T-helper 1 cell treated with Interleukin-12 subunit alpha and Interleukin-12 subunit beta and Interleukin-4 antibody, amounts not matched to agents 30 μg/mL and 1 μg/mL, for 36 hours (primary cell): ENCODE measurements around the gene NELFE.
"Not testable (repeated sequence)": the region's sequence is repeated elsewhere in the genome, so short reads cannot be mapped to it uniquely, and the experiment has no call there.

ENCODE experiments used
- H3K27ac Mint-ChIP-seq: one replicate; pipeline ENCODE4 v1.8.0; 2021; ENCODE audit warnings: mild to moderate bottlenecking, mixed read lengths
- H3K27me3 Mint-ChIP-seq: one replicate; pipeline ENCODE4 v1.8.0; 2021; ENCODE audit warnings: low read depth, mixed read lengths
- H3K36me3 Mint-ChIP-seq: one replicate; pipeline ENCODE4 v1.8.0; 2021; ENCODE audit warnings: low read depth, mixed read lengths
- H3K4me1 Mint-ChIP-seq: one replicate; pipeline ENCODE4 v1.8.0; 2021; ENCODE audit warnings: low read depth, mixed read lengths
- H3K4me3 Mint-ChIP-seq: one replicate; pipeline ENCODE4 v1.8.0; 2021; ENCODE audit warnings: mild to moderate bottlenecking, moderate library complexity, mixed read lengths
- H3K9me3 Mint-ChIP-seq: one replicate; pipeline ENCODE4 v1.8.0; 2021; ENCODE audit warnings: mixed read lengths

Gene NELFE

GRCh38 chr6:31980195-31980876 is 21.6 kb upstream of the NELFE start:
- H3K27ac Mint-ChIP-seq, H3K4me1 Mint-ChIP-seq, H3K4me3 Mint-ChIP-seq: not testable (repeated sequence)

DNA sequence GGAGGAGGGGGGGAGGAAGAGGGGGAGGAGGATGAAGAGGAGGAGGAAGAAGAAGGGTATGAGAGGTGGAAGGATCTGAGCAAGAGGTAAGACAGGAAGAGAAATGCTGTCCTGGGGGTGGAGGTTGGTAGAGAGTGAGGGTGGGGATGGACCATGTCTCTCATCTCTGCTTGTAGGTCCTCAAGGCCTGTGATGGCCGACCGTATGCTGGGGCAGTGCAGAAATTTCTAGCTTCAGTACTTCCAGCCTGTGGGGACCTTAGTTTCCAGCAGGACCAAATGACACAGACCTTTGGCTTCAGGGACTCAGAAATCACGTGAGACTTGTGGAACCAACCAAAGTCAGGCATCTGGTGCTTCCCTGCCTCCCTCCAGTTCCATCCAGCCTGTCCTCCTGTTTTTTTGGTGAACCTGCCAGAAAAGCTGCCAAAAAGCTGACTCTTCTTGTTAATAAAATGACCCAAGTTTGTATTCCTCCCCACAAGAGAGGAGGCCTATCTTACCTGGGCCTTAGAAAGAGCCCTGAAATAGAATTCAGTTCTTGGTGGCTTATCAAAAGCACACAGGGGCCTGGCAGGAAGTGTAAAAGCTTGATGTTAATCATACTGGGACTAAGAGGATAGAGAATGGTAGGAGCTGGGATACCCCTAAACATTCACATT is 20.6 kb upstream of the NELFE start:
- Mint-ChIP-seq H3K27me3 (no peaks in the 10 kb centered on the region), H3K4me3 (no peak overlapping the region), H3K9me3 (no peaks in the 10 kb centered on the region), H3K4me1 (peaks cover 3% of the 10 kb centered on the region), H3K36me3 (peaks cover 2% of the 10 kb centered on the region), H3K27ac (no peak overlapping the region)

More at GRCh38 chr6:31980195-31980876, 21.6 kb upstream of the NELFE start:
- H3K27me3 Mint-ChIP-seq, H3K9me3 Mint-ChIP-seq, H3K36me3 Mint-ChIP-seq: not testable (repeated sequence)

GRCh38 chr6:31978831-31979230 is 20.1 kb upstream of the NELFE start:
- Mint-ChIP-seq H3K4me1 (peaks cover 3% of the 10 kb centered on the region), H3K9me3 (no peaks in the 10 kb centered on the region), H3K4me3 (no peak overlapping the region), H3K27me3 (no peaks in the 10 kb centered on the region), H3K27ac (peak overlapping the region; percentile 67), H3K36me3 (peaks cover 2% of the 10 kb centered on the region)

- Mint-ChIP-seq H3K36me3 (peaks cover 5% of the 10 kb centered on the region), H3K4me1 (peaks cover 10% of the 10 kb centered on the region), H3K9me3 (no peaks in the 10 kb centered on the region), H3K4me3 (no peak overlapping the region), H3K27ac (no peak overlapping the region), H3K27me3 (no peaks in the 10 kb centered on the region)
Measured at GRCh38 chr6:31977816-31978431, 19.2 kb upstream of the NELFE start.

GRCh38 chr6:31976065-31976464 is 17.3 kb upstream of the NELFE start:
- not testable (repeated sequence) for H3K4me3 Mint-ChIP-seq, H3K36me3 Mint-ChIP-seq, H3K27ac Mint-ChIP-seq, H3K9me3 Mint-ChIP-seq, H3K27me3 Mint-ChIP-seq
- peaks cover 18% of the 10 kb centered on the region for H3K4me1 Mint-ChIP-seq

DNA sequence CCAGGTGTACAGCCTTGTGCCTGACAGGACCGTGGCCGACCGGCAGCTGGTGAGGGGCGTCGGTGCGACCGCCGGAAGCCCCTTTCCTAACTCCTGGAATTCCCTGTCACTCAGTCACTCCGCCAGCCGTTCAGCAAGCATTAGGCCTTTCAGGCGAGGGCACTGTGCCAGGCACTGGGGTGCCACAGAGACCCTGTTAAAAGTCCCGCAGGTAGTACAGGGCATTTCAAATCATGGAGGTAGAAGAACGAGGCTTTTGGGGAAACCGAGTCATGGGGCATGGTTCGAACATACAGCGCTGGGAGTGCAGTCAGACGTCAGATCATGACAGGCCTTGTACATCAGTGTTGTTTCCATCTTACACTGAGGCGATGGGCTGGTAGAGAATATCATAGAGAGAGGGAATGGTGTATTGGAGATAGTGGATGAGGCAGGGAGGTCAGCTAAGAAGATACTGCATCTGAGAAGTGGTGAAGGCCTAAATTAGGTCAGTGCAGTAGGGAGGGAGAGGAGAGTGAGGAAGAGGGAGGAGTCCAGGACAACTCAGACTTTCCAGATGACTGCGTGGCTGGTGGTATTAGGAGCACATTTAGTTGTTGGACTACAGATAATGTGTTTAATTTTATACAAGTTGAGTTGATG is 14.1 kb upstream of the NELFE start:
- Mint-ChIP-seq H3K27me3 (no peaks in the 10 kb centered on the region), H3K9me3 (no peaks in the 10 kb centered on the region), H3K36me3 (peaks cover 11% of the 10 kb centered on the region), H3K27ac (peak overlapping the region; percentile 100), H3K4me1 (peaks cover 26% of the 10 kb centered on the region), H3K4me3 (peak overlapping the region; percentile 95)

GRCh38 chr6:31971993-31972708 is 13.4 kb upstream of the NELFE start, which contains the start of gene DXO:
DXO (minus strand) TSS chr6:31972138; CDS start chr6:31971675, 463 bp downstream.
- H3K4me1 Mint-ChIP-seq, result peaks cover 26% of the 10 kb centered on the region
- H3K27ac Mint-ChIP-seq, result peak within 1 kb of the TSS; percentile 100
- H3K36me3 Mint-ChIP-seq, result peaks cover 15% of the 10 kb centered on the region
- peak within 1 kb of the TSS; percentile 95 for H3K4me3 Mint-ChIP-seq
- no peaks in the 10 kb centered on the region for H3K9me3 Mint-ChIP-seq
- H3K27me3 Mint-ChIP-seq, result no peaks in the 10 kb centered on the region

- H3K27me3 Mint-ChIP-seq, result no peaks in the 10 kb centered on the region
- H3K4me3 Mint-ChIP-seq, result peak overlapping the region; percentile 95
- H3K9me3 Mint-ChIP-seq, result no peaks in the 10 kb centered on the region
- H3K27ac Mint-ChIP-seq, result peak overlapping the region; percentile 100
- peaks cover 26% of the 10 kb centered on the region for H3K4me1 Mint-ChIP-seq
- H3K36me3 Mint-ChIP-seq, result peaks cover 20% of the 10 kb centered on the region
Measured at GRCh38 chr6:31971279-31971992, 12.7 kb upstream of the NELFE start.

GRCh38 chr6:31970604-31971271 is 12.0 kb upstream of the NELFE start:
- peaks cover 26% of the 10 kb centered on the region for H3K4me1 Mint-ChIP-seq
- peak overlapping the region; percentile 100 for H3K27ac Mint-ChIP-seq
- no peaks in the 10 kb centered on the region for H3K9me3 Mint-ChIP-seq

DNA sequence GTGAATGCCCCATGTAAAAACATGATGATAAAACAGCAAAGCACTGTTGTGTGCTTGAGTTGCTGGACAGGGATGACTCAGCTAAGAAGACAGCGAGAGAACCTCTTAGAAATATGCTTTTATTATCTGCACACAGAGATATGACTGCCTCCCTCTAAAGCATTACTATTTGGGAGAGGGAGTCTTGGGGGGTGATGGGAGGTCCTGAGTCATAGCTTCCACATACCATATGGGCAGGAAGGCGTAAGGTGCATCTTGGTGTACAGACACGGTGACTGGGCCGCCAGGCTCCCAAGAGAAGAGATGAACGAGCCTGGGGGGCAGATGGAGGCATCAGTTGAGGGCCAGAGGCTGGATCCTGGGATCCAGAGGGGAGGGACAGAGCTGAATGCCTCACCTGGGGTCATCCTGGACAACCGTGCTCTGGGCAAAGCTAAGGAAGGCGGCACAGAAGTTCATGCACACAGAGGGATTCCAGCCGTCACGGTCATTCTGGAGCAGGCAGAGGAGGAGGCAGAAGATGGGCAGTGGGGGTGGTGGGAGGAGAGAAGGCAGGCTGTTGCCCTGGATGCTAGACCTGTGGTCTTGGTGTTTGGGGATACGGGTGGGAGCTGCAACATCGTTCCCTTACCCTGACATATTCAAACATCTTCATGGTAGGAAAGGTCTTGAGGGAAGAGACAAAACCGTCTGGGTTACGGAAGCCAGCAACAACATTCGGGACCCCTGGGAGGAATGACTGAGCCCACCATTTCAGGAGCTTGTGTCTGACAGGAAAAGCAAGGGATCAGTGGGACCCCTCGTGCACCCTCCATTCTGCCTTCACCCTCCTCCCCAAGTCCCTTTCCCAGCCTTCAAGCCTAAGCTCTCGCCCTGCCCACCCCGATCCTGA is 11.2 kb upstream of the NELFE start:
- Mint-ChIP-seq H3K9me3 (no peaks in the 10 kb centered on the region), H3K4me3 (peak overlapping the region; percentile 58), H3K27ac (peak overlapping the region; percentile 73), H3K4me1 (peaks cover 26% of the 10 kb centered on the region), H3K27me3 (no peaks in the 10 kb centered on the region), H3K36me3 (peaks cover 28% of the 10 kb centered on the region)

More at GRCh38 chr6:31970604-31971271, 12.0 kb upstream of the NELFE start:
- Mint-ChIP-seq H3K4me3 (peak overlapping the region; percentile 95), H3K36me3 (peaks cover 26% of the 10 kb centered on the region), H3K27me3 (no peaks in the 10 kb centered on the region)

DNA sequence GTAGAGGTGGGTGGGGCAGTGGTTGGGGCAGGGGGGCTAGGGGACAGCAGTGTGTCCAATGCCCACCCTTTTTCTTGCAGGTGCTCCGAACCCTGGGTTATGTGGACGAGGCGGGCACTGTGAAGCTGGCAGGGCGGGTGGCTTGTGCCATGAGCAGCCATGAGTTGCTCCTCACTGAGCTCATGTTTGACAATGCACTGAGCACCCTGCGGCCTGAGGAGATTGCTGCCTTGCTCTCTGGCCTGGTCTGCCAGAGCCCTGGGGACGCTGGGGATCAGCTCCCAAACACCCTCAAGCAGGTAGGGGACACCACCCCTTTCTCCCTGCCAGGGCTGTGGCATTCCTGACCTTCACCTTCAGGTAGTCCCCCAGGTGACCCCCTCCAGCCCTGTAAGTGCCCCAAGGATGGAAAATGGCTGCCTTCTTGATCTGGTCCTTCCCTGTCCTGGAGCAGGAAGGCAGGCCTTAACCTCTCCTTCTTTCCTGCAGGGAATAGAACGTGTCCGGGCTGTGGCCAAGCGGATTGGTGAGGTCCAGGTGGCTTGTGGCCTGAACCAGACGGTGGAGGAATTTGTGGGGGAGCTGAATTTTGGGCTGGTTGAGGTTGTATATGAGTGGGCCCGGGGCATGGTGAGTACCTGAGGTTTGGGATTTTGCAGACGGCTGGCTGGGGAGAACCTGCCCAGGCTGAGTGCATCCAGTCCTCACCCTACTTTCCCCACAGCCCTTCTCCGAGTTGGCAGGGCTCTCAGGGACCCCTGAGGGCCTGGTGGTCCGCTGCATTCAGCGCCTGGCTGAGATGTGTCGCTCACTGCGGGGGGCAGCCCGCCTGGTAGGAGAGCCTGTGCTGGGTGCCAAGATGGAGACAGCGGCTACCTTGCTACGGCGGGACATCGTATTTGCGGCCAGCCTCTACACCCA is 10.3 kb upstream of the NELFE start:
- no peaks in the 10 kb centered on the region for H3K9me3 Mint-ChIP-seq
- peaks cover 34% of the 10 kb centered on the region for H3K36me3 Mint-ChIP-seq
- no peak overlapping the region for H3K27ac Mint-ChIP-seq
- no peaks in the 10 kb centered on the region for H3K27me3 Mint-ChIP-seq
- peaks cover 26% of the 10 kb centered on the region for H3K4me1 Mint-ChIP-seq
- H3K4me3 Mint-ChIP-seq, result peak overlapping the region; percentile 58

DNA sequence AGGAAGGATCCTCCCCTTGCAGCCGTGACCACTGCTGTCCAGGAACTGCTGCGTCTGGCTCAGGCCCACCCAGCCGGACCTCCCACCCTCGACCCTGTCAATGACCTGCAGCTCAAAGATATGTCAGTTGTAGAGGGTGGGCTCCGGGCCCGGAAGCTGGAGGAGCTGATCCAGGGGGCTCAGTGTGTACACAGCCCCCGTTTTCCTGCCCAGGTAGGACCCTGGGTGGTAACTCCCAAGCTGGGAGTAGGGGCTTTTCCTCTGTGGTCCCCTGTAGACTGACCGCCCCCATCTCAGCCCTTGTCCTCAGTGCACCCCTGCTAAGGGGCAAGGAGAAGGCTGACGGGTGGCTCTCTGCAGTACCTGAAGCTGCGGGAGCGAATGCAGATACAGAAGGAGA is 9.6 kb upstream of the NELFE start:
- H3K27me3 Mint-ChIP-seq, result no peaks in the 10 kb centered on the region
- H3K27ac Mint-ChIP-seq, result no peak overlapping the region
- no peaks in the 10 kb centered on the region for H3K9me3 Mint-ChIP-seq
- no peak overlapping the region for H3K4me3 Mint-ChIP-seq
- peaks cover 37% of the 10 kb centered on the region for H3K36me3 Mint-ChIP-seq
- peaks cover 23% of the 10 kb centered on the region for H3K4me1 Mint-ChIP-seq
